GM19455 (cell line): ENCODE results near the gene ZNF337.
"Not testable (repeated sequence)": the region's sequence is repeated elsewhere in the genome, so short reads cannot be mapped to it uniquely, and the experiment has no call there.

Experiments used
- ATAC-seq: cut with Tn5 transposase; IDR thresholded peaks from one replicate; pipeline ENCODE4 v1.9.1; 2021; ENCODE audit not compliant: unreplicated experiment

The ZNF337 gene

DNA sequence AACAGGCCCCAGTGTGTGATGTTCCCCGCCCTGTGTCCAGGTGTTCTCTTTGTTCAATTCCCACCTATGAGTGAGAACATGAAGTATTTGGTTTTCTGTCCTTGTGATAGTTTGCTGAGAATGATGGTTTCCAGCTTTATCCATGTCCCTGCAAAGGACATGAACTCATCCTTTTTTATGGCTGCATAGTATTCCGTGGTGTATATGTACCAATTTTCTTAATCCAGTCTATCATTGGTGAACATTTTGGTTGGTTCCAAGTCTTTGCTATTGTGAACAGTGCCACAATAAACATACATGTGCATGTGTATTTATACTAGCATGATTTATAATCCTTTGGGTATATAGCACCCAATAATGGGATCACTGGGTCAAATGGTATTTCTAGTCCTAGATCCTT is 66.0 kb downstream of the ZNF337 start:
- not testable (repeated sequence) for ATAC-seq

DNA sequence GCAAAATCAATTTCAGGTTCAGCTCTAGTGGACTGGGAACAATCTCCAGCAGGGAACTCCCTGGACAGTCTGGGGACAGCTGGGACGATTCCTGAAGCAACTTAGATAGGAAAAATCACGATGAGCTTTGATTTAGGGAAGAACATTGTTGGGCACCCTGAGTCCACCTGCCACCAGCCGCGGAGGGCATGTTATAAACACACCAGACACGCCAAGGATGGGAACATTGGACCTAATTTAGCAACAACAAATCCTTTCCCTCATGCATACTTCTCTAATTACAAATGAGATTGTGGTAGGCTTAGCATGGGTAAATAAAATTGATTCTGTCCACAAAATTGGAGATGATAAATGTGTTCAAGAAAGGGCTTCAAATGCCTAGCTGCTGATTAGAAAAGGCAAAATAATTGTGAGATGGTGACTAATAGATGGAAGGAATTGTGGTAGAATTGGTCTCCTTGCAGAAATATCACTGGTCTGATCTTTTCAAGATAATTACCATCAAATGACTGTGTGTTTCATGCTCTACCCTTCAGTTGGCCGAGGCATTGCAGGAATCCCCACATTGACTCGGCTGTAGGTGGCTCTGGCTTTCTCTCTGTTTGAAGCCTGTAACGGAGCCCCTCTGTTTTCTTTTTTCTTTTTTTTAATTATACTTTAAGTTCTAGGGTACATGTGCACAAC is 66.7 kb downstream of the ZNF337 start:
- ATAC-seq, result no peak

DNA sequence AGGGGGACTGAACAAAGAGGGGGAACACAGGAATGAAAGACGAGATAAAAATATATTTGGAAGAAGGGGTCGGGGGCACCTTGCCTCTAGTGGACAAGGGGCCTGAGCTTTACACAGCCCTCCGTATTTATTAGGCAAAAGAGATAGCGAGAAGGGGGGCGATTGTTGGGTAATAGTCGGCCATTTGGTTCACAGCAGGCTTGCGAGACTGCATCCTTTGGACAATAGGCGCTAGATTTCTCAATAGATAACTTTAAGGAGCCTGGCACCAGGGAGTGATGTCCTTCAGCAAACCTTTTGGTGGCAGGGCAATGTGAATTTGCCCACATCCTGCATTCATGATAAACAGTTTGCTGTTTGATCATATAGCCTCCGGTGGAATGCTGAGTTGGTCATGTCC is 69.9 kb downstream of the ZNF337 start:
- no peak for ATAC-seq

DNA sequence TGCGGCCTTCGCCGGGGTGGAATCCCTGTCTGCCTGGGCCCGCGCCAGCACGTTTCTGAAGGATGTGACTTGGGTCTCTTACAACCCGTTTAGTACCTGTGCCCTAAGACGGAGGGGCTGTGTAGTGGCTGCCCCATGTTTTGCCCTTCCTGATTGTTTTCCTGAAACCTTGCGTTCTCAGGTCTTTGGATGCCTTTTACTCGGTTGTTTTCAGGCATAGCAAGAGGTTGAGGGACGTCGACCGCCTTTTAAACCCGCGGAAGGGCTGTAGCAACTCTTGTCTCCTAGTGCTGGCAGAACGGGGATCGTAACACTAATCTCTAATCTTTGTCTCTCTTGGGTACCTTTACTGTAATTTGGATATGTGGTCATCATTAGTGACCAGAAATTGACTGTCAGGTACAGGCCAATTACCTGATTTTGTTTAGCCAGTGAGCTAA is 72.1 kb downstream of the ZNF337 start:
- no peak for ATAC-seq
